SU-DHL-6 (cell line): ENCODE measurements around the gene NOSIP.

Source experiments
- CTCF ChIP-seq: fragments of 200-600 bp; sonication (generic); IDR thresholded peaks from one replicate; pipeline ENCODE4 v1.5.1; 2017; ENCODE audit warnings: antibody characterized with exemption, mild to moderate bottlenecking, low read length, moderate library complexity; ENCODE audit not compliant: insufficient read depth, poor library complexity, severe bottlenecking
- EZH2phosphoT487 ChIP-seq: fragments of 200-600 bp; sonication (generic), shearing (Covaris generic); conservative IDR thresholded peaks from 2 replicates; pipeline ENCODE4 v1.6.1; 2018; ENCODE audit warnings: mild to moderate bottlenecking, antibody characterized with exemption, low read length, moderate library complexity, mixed read lengths

- TF ChIP-seq CTCF (no peak), EZH2phosphoT487 (no peak)
These were observed 13.1 kb upstream of the NOSIP start for GRCh38 chr19:49593233-49594113.
